Measurements from ENCODE around the gene WNT5A.

WNT5A gene

DNA sequence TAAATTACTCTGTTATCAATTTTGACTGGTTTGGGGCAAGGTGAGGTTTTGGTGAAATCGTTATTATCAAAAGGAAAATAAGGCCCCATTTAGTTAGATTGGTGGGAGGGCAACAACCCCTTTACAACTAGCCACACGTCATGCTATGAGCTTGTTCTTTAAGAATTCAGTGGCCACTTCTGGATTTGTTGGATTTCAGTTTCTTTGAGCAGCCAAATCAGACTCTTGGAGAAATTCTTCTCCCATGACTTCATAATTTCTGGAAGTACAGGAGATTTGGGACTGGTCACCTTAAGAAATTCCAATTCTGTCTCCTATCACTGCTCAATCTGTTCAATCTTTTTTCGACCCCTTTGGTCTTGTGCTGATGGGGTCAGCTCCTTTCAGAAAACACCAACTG, 14.8 kb upstream of the WNT5A start:
- Histone ChIP-seq H3K4me3 (ENCODE audit: low read depth, low read length, poor library complexity, severe bottlenecking) (no peak overlapping the region), H3K9ac (ENCODE audit: low read length) (no peak overlapping the region), H3K9me3 (ENCODE audit: low read length) (no peaks in the 10 kb centered on the region), H3K79me2 (ENCODE audit: insufficient read depth, low read length) (no peaks in the 10 kb centered on the region), H2AFZ (ENCODE audit: low read length) (no peak overlapping the region), H3K4me2 (ENCODE audit: low read length) (no peak overlapping the region), H3F3A (ENCODE audit: insufficient read depth, low read length) (no peaks in the 10 kb centered on the region), H3K4me1 (ENCODE audit: insufficient read depth, low read length, severe bottlenecking) (peaks cover 14% of the 10 kb centered on the region), H3K27ac (ENCODE audit: low read depth, low read length, poor library complexity, severe bottlenecking) (no peak overlapping the region), H3K36me3 (ENCODE audit: insufficient read depth, low read length) (no peaks in the 10 kb centered on the region), H3K27me3 (ENCODE audit: insufficient read depth, low read length) (no peaks in the 10 kb centered on the region), H4K20me1 (ENCODE audit: insufficient read depth, low read length) (no peaks in the 10 kb centered on the region), H3K9me2 (ENCODE audit: low read depth, low read length) (no peaks in the 10 kb centered on the region)
- no peak for TF ChIP-seq EZH2 (IDR thresholded peaks at IDR 0.05; ENCODE audit: borderline replicate concordance, low read length)
- TF ChIP-seq, protein P1, sequence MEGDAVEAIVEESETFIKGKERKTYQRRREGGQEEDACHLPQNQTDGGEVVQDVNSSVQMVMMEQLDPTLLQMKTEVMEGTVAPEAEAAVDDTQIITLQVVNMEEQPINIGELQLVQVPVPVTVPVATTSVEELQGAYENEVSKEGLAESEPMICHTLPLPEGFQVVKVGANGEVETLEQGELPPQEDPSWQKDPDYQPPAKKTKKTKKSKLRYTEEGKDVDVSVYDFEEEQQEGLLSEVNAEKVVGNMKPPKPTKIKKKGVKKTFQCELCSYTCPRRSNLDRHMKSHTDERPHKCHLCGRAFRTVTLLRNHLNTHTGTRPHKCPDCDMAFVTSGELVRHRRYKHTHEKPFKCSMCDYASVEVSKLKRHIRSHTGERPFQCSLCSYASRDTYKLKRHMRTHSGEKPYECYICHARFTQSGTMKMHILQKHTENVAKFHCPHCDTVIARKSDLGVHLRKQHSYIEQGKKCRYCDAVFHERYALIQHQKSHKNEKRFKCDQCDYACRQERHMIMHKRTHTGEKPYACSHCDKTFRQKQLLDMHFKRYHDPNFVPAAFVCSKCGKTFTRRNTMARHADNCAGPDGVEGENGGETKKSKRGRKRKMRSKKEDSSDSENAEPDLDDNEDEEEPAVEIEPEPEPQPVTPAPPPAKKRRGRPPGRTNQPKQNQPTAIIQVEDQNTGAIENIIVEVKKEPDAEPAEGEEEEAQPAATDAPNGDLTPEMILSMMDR (IDR thresholded peaks at IDR 0.05; ENCODE audit: low read length) = no peak

DNA sequence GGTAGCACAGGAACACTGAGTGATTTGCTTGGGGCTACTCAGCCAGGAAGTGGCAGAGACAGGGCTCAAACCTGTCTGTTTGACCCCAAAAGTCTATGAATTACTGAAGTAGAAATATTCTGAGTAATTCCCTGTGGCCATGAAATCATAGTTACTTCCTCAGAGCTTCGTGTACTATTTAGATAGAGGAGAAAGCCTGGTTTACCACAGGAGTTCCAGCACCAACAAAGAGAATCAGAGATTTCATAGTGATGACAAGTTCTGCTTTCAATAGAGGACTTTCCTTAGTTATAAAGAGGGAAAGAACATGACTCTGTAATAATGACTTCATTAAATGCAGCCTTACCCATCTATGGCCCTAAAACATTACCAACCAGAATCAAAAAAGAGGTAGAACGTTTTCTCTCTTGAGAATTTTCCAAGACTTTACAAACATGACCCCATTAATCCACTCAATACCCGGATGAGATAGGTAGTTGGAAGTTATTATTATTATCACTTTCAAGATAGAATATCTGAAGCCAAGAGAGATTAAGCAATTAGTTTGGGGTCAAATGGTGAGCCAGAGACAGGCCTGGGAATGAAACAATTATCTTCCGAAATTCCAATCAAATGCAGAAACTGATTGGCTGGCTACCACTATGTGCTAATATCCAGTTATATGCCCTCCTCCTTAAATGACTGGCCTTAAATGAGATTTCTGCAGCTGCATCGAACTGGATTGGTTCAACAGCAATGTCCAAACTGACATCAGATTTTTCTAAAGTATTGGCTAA, 13.6 kb upstream of the WNT5A start:
- H3K79me2 ChIP-seq (ENCODE audit: insufficient read depth, low read length) = no peaks in the 10 kb centered on the region
- no peak overlapping the region for H3K27ac ChIP-seq (ENCODE audit: low read depth, low read length, poor library complexity, severe bottlenecking)
- no peak overlapping the region for H3K4me2 ChIP-seq (ENCODE audit: low read length)

DNA sequence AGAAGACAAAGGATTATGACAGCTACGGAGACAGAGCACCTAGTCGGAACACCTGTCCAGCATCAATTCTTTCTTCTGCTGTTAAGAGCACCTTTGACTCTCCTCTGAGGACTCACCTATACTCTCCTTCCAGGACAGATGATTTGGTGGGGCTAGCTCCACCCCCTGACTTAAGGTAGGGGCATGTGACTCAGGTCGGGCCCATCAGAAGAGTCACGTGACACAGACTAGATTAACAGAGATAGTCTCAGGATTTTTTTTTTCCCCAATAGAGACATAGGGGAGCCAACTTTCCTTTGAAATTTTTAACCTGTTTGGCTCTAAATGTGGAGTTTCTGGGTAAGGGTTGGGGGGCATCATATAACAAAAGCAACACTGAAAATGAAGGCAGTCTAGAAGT, 11.4 kb upstream of the WNT5A start:
- Histone ChIP-seq H3K9me2 (ENCODE audit: low read depth, low read length) (no peaks in the 10 kb centered on the region), H3K4me1 (ENCODE audit: insufficient read depth, low read length, severe bottlenecking) (peaks cover 4% of the 10 kb centered on the region), H3K79me2 (ENCODE audit: insufficient read depth, low read length) (no peaks in the 10 kb centered on the region), H3K4me3 (ENCODE audit: low read depth, low read length, poor library complexity, severe bottlenecking) (no peak overlapping the region), H3F3A (ENCODE audit: insufficient read depth, low read length) (no peaks in the 10 kb centered on the region), H4K20me1 (ENCODE audit: insufficient read depth, low read length) (no peaks in the 10 kb centered on the region), H3K27ac (ENCODE audit: low read depth, low read length, poor library complexity, severe bottlenecking) (no peak overlapping the region), H3K4me2 (ENCODE audit: low read length) (no peak overlapping the region), H3K27me3 (ENCODE audit: insufficient read depth, low read length) (no peaks in the 10 kb centered on the region), H3K36me3 (ENCODE audit: insufficient read depth, low read length) (no peaks in the 10 kb centered on the region), H2AFZ (ENCODE audit: low read length) (no peak overlapping the region), H3K9ac (ENCODE audit: low read length) (no peak overlapping the region), H3K9me3 (ENCODE audit: low read length) (no peaks in the 10 kb centered on the region)
- no peak for TF ChIP-seq EZH2 (IDR thresholded peaks at IDR 0.05; ENCODE audit: borderline replicate concordance, low read length)

More for the DNA sequence above, 13.6 kb upstream of the WNT5A start:
- H3K9me2 ChIP-seq (ENCODE audit: low read depth, low read length) = no peaks in the 10 kb centered on the region
- H3K4me1 ChIP-seq (ENCODE audit: insufficient read depth, low read length, severe bottlenecking) = peaks cover 14% of the 10 kb centered on the region
- no peak overlapping the region for H3K4me3 ChIP-seq (ENCODE audit: low read depth, low read length, poor library complexity, severe bottlenecking)
- no peak overlapping the region for H3K9ac ChIP-seq (ENCODE audit: low read length)
- no peaks in the 10 kb centered on the region for H3K36me3 ChIP-seq (ENCODE audit: insufficient read depth, low read length)
- no peaks in the 10 kb centered on the region for H4K20me1 ChIP-seq (ENCODE audit: insufficient read depth, low read length)
- H3K27me3 ChIP-seq (ENCODE audit: insufficient read depth, low read length) = no peaks in the 10 kb centered on the region
- TF ChIP-seq, protein P1 (IDR thresholded peaks at IDR 0.05; ENCODE audit: low read length) = no peak
- no peak for TF ChIP-seq EZH2 (IDR thresholded peaks at IDR 0.05; ENCODE audit: borderline replicate concordance, low read length)
- no peak overlapping the region for H2AFZ ChIP-seq (ENCODE audit: low read length)
- no peaks in the 10 kb centered on the region for H3F3A ChIP-seq (ENCODE audit: insufficient read depth, low read length)
- H3K9me3 ChIP-seq (ENCODE audit: low read length) = no peaks in the 10 kb centered on the region

DNA sequence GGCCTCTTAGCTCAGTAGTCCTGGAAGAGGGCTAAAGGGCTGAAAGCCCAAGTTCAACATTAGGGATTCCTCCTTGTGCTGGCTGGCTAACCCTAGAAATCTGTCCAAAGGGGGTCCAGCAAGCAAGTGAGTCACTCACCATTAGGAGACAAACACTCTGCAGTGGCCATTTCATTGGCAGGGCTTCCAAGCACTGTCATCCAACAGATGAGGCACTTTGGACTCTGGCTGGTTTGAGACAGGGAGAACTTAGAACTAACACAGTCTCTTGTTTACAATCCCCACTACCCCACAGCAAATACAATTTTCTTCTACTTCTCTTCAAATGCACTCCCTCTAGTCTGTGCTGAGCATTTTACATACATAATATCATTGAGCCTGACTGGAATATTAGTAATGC, 10.1 kb upstream of the WNT5A start:
- H3K4me1 ChIP-seq (ENCODE audit: insufficient read depth, low read length, severe bottlenecking) = peaks cover 4% of the 10 kb centered on the region
- H2AFZ ChIP-seq (ENCODE audit: low read length) = no peak overlapping the region
- H3K27me3 ChIP-seq (ENCODE audit: insufficient read depth, low read length) = no peaks in the 10 kb centered on the region
- H3K9ac ChIP-seq (ENCODE audit: low read length) = no peak overlapping the region
- no peaks in the 10 kb centered on the region for H3K36me3 ChIP-seq (ENCODE audit: insufficient read depth, low read length)
- no peaks in the 10 kb centered on the region for H3F3A ChIP-seq (ENCODE audit: insufficient read depth, low read length)
- no peak overlapping the region for H3K4me3 ChIP-seq (ENCODE audit: low read depth, low read length, poor library complexity, severe bottlenecking)
- H3K4me2 ChIP-seq (ENCODE audit: low read length) = no peak overlapping the region
- no peak for TF ChIP-seq EZH2 (IDR thresholded peaks at IDR 0.05; ENCODE audit: borderline replicate concordance, low read length)
- TF ChIP-seq, protein P1 (IDR thresholded peaks at IDR 0.05; ENCODE audit: low read length) = no peak
- no peak overlapping the region for H3K27ac ChIP-seq (ENCODE audit: low read depth, low read length, poor library complexity, severe bottlenecking)
- H3K79me2 ChIP-seq (ENCODE audit: insufficient read depth, low read length) = no peaks in the 10 kb centered on the region
- no peaks in the 10 kb centered on the region for H3K9me3 ChIP-seq (ENCODE audit: low read length)
- no peaks in the 10 kb centered on the region for H4K20me1 ChIP-seq (ENCODE audit: insufficient read depth, low read length)
- H3K9me2 ChIP-seq (ENCODE audit: low read depth, low read length) = no peaks in the 10 kb centered on the region

All from OCI-LY1 (cell line).